Parietal lobe (tissue), 2 donors: ENCODE measurements around the gene CLPX. TPM values are rescaled to one million over a fixed set of nuclear protein-coding genes. Genes with fewer than 3 reads are reported as not detected.

ENCODE experiments used
- small RNA-seq: library from RNA; depleted of rRNA; stranded (forward); fragments of <200 nt; gene quantifications from one replicate; pipeline ENCODE3, GENCODE V24; 2014; ENCODE audit warnings: low replicate concordance
- total RNA-seq: library from RNA; depleted of rRNA; stranded (reverse); fragments of >200 nt; gene quantifications from one replicate; pipeline ENCODE4 v1.2.3, GENCODE V29; 2014

Gene CLPX
- 66.7 TPM for total RNA-seq

DNA sequence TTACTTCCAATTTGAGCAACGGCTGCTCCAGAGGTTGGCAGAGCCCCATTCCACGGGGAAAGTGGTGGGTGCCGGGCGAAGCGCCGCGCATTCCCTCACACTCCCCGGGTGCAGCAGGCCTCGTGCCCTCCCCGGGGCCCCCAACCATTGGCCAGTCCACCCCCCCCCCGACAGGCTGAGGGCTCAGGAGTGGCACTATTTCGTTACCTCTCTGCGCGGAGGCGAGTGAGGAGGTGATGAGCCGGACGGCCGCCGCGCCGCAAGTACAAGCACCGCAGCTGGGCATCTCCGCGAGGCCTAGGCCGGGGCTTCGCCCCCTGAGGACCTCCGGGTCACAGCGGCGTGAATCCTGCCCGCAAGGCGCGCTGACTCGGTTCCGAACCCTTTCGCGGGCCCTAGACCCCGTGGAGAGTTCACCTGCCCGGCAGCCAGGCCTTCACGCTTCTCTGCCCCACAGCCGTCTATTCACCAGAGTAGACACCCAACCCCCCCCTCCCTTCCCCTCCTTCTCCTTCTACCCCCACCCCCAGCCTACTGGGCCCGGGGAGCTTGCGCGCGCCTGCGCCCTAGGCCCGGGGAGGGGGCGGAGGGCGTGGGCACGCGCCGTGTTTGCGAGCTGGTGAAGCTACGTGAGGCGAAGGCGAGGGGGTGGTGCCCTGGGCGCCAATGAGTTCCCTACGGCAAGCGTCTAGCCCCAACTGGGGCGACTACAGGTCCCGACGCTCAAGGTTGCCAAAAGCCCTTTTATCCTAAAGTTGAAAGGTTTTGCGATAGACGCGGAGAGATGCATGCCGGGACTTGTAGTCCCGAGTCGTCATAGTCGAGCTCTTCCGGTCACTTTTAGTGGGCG lies at the start of gene CLPX:
TSS of gene CLPX (minus strand) at position 475 of the 850 bp plus-strand sequence. CDS start at position 286, 189 bp downstream.

GRCh38 chr15:65210770-65211481 lies 25.8 kb upstream of the CLPX start, which contains the start of gene CILP:
Gene CILP (minus strand): TSS chr15:65211473. CDS start chr15:65209755, 1,718 bp downstream.

GRCh38 chr15:65133548-65134200 lies 51.5 kb downstream of the CLPX start, which contains the start of gene PDCD7:
Gene PDCD7 (minus strand): TSS chr15:65133808. CDS start chr15:65133781, 27 bp downstream.

GRCh38 chr15:65115086-65115485 lies 70.1 kb downstream of the CLPX start, which contains the start of gene UBAP1L:
Gene UBAP1L (minus strand): TSS chr15:65115200. CDS start chr15:65106215, 8,985 bp downstream.

Small RNA genes lying within 50 kb of the gene (small RNA-seq; reads per million reads assigned to genes)
- not detected for gene AC013553.1
- not detected for gene AC068213.1
- not detected for gene RNU6-686P

Other genes with a start within 250 kb of the CLPX start
- gene SPG21, start 195.4 kb downstream of the CLPX start, total RNA-seq: 52.9 TPM
- gene MTFMT, start 155.7 kb downstream of the CLPX start, total RNA-seq: 18.5 TPM
- gene SLC51B, start 140.0 kb downstream of the CLPX start, total RNA-seq: not detected
- 2.8 TPM for gene RASL12, start 117.4 kb downstream of the CLPX start, total RNA-seq
- gene KBTBD13, start 108.6 kb downstream of the CLPX start, total RNA-seq: not detected
- 12.5 TPM for gene UBAP1L, start 70.1 kb downstream of the CLPX start, total RNA-seq
- gene PDCD7, start 51.5 kb downstream of the CLPX start, total RNA-seq: 23.5 TPM
- gene CILP, start 26.1 kb upstream of the CLPX start, total RNA-seq: 0.63 TPM
- 16.6 TPM for gene PARP16, start 101.5 kb upstream of the CLPX start, total RNA-seq
- gene RNU5A-1, start 110.7 kb upstream of the CLPX start, total RNA-seq: not detected
- gene RNU5B-1, start 119.3 kb upstream of the CLPX start, total RNA-seq: not detected
- gene IGDCC3, start 192.7 kb upstream of the CLPX start, total RNA-seq: 23.2 TPM
- gene IGDCC4, start 237.6 kb upstream of the CLPX start, total RNA-seq: 21.0 TPM